Right forelimb (tissue), 1 donor: ENCODE results near the gene MOB3B.

Source experiments
- DNase-seq: peaks from one replicate; pipeline ENCODE4 v3.0.0-alpha.2; 2018

Gene MOB3B

GRCh38 chr9:27353474-27354229, 176.0 kb downstream of the MOB3B start:
- no peak for DNase-seq

GRCh38 chr9:27353166-27353473, 176.5 kb downstream of the MOB3B start:
- DNase-seq = no peak

- DNase-seq = no peak
These were observed 177.0 kb downstream of the MOB3B start for GRCh38 chr9:27352457-27353165.

GRCh38 chr9:27351438-27351837, 178.2 kb downstream of the MOB3B start:
- DNase-seq = no peak

- DNase-seq = no peak
These were observed 179.1 kb downstream of the MOB3B start for GRCh38 chr9:27350382-27350976.

- DNase-seq = no peak
These were observed 179.9 kb downstream of the MOB3B start for GRCh38 chr9:27349698-27350080.

GRCh38 chr9:27348785-27349697, 180.6 kb downstream of the MOB3B start:
- no peak for DNase-seq

GRCh38 chr9:27347889-27348288, 181.7 kb downstream of the MOB3B start:
- DNase-seq = no peak

GRCh38 chr9:27344776-27345175, 184.8 kb downstream of the MOB3B start:
- DNase-seq = no peak

- DNase-seq = no peak
These were observed 187.9 kb downstream of the MOB3B start for GRCh38 chr9:27341545-27342294.

- DNase-seq = no peak
These were observed 188.6 kb downstream of the MOB3B start for GRCh38 chr9:27340961-27341511.

GRCh38 chr9:27340285-27340674, 189.3 kb downstream of the MOB3B start:
- DNase-seq = no peak

GRCh38 chr9:27339661-27340284, 189.8 kb downstream of the MOB3B start:
- DNase-seq = no peak

- DNase-seq = no peak
These were observed 191.1 kb downstream of the MOB3B start for GRCh38 chr9:27338527-27338903.

- DNase-seq = no peak
These were observed 191.6 kb downstream of the MOB3B start for GRCh38 chr9:27337833-27338526.

- no peak for DNase-seq
These were observed 192.4 kb downstream of the MOB3B start for GRCh38 chr9:27337236-27337635.

- DNase-seq = no peak
These were observed 192.8 kb downstream of the MOB3B start for GRCh38 chr9:27336829-27337228.

- no peak for DNase-seq
These were observed 193.5 kb downstream of the MOB3B start for GRCh38 chr9:27336126-27336525.

- no peak for DNase-seq
These were observed 194.5 kb downstream of the MOB3B start for GRCh38 chr9:27335075-27335474.

GRCh38 chr9:27333241-27334052, 196.2 kb downstream of the MOB3B start:
- DNase-seq = peak; percentile 83
